Fibroblast of mammary gland (primary cell): ENCODE results near the gene AS3MT.

Experiments used
- DNase-seq: peaks from one replicate; pipeline ENCODE4 v3.0.0-alpha.2; 2010; ENCODE audit warnings: low read depth
- H3K4me3 ChIP-seq: 2 replicates; pipeline ENCODE4 v1.5.1; 2011; ENCODE audit warnings: low read depth, mild to moderate bottlenecking, low read length, moderate library complexity; ENCODE audit not compliant: control insufficient read depth
- TF ChIP-seq, protein P1 (sequence below): conservative IDR thresholded peaks from 2 replicates; pipeline ENCODE4 v1.5.1; 2011; ENCODE audit warnings: low read depth, low read length, inconsistent platforms; ENCODE audit not compliant: control insufficient read depth, insufficient read depth

The AS3MT gene

DNA sequence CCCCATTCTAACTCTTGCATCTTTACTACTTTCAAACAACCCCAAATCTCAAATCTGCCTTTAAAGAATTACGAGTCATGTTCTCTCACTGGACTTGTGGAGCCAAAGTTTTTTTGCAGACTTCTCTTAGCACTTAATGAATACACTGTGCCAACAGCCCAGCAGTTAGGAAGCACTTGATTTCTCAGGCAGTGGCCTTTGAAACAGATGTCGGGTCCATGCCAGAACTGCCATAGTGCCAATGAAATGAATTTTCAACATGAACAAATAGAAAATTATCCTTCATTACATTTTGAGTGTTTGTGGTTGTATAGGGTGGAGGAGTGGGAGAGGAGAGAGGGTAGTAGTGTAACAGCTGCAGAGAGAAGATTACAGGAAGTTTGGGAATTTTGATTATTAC lies 9.4 kb upstream of the AS3MT start:
- TF ChIP-seq, protein P1, sequence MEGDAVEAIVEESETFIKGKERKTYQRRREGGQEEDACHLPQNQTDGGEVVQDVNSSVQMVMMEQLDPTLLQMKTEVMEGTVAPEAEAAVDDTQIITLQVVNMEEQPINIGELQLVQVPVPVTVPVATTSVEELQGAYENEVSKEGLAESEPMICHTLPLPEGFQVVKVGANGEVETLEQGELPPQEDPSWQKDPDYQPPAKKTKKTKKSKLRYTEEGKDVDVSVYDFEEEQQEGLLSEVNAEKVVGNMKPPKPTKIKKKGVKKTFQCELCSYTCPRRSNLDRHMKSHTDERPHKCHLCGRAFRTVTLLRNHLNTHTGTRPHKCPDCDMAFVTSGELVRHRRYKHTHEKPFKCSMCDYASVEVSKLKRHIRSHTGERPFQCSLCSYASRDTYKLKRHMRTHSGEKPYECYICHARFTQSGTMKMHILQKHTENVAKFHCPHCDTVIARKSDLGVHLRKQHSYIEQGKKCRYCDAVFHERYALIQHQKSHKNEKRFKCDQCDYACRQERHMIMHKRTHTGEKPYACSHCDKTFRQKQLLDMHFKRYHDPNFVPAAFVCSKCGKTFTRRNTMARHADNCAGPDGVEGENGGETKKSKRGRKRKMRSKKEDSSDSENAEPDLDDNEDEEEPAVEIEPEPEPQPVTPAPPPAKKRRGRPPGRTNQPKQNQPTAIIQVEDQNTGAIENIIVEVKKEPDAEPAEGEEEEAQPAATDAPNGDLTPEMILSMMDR = no peak
- no peak overlapping the region for H3K4me3 ChIP-seq
- DNase-seq = no peak

DNA sequence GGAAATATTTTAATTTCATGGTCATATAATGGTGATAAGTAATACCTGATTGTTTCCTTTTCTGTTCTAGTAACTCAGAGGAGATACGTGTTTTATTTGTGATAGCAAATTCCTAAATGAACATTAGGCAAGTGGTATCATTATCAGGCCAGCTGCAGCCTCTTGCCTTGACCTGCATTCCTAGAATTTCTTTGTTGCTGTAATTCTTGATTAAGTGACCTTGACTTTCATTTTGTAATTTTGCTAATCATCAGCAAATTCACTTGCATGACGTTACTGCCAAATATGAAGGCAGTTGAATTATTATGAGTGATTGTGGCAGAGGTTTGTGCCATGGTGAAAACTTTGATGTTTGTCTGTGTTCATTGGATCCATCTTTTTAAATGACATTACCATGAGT lies 5.6 kb upstream of the AS3MT start:
- H3K4me3 ChIP-seq = no peak overlapping the region
- TF ChIP-seq, protein P1 = no peak
- no peak for DNase-seq

GRCh38 chr10:102865620-102866019 lies 3.6 kb upstream of the AS3MT start:
- TF ChIP-seq, protein P1 = no peak

GRCh38 chr10:102868911-102869257 lies 386 bp upstream of the AS3MT start:
- no peak for DNase-seq
- H3K4me3 ChIP-seq = peak overlapping the region; percentile 56
- TF ChIP-seq, protein P1 = no peak

More at GRCh38 chr10:102865620-102866019, 3.6 kb upstream of the AS3MT start:
- DNase-seq = no peak
- H3K4me3 ChIP-seq = no peak overlapping the region

DNA sequence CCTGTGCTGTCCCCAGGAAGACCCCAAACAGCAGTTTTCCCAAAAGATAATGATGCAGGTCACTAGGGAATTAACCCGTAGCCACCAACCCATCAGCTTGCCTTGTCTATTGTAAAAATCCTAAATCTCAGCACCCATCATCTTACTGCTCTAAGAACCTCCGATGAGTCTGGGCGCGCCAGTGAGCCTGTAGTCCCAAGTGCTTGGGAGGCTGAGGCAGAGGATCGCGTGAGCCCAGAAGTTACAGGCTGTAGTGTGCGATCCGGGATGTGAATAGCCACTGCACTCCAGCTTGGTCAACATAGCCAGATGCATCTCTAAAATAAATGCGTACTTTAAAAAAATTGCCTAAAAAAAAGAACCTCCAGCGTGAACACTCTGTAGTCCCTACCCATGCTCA lies 951 bp downstream of the AS3MT start:
- TF ChIP-seq, protein P1 = no peak
- no peak for DNase-seq
- peak overlapping the region; percentile 56 for H3K4me3 ChIP-seq

DNA sequence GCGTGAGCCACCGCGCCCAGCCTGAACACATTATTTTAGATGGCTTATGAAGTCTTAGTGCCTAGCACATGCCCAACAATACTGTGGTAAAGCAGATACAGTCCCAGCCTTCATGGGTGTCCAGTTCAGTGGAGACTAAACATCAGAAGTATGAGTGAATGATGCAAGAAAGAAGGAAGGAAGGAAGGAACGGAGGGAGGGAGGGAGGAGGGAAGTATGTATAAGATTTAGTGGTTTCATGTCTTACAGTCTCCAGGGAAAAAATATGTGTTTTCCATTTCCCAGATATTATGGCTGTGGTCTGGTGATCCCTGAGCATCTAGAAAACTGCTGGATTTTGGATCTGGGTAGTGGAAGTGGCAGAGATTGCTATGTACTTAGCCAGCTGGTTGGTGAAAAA lies 2.9 kb downstream of the AS3MT start:
- TF ChIP-seq, protein P1 = no peak
- no peak overlapping the region for H3K4me3 ChIP-seq
- DNase-seq = no peak

DNA sequence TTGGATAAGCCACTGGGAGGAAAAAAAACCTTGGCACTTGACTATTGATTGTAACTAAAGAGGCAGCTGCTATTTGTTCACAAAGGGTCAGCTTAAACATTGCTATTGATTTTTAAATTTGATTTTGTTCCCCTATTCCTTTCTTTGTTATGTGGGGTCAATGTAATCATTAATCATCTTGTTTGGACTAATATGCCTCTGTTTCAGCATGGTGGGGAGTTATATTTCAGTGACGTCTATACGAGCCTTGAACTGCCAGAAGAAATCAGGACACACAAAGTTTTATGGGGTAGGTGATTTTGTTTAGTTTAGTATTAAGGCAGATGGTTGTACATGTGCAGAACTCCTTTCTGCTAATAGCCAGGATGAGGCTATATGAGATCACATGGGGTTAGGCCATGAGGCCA lies 7.5 kb downstream of the AS3MT start:
- TF ChIP-seq, protein P1 = no peak
- no peak overlapping the region for H3K4me3 ChIP-seq
- no peak for DNase-seq
